RCC 7860 (cell line): Measurements from ENCODE around the gene ACOX1.

ENCODE experiments used
- DNase-seq: peaks from one replicate; pipeline ENCODE4 v3.0.0-alpha.2; 2015; ENCODE audit warnings: low spot score
- FAIRE-seq: peaks from 2 replicates; lab custom pipeline; 2012; peaks lifted over from hg19 to GRCh38; lab: Jason Lieb, UNC

ACOX1 gene

DNA sequence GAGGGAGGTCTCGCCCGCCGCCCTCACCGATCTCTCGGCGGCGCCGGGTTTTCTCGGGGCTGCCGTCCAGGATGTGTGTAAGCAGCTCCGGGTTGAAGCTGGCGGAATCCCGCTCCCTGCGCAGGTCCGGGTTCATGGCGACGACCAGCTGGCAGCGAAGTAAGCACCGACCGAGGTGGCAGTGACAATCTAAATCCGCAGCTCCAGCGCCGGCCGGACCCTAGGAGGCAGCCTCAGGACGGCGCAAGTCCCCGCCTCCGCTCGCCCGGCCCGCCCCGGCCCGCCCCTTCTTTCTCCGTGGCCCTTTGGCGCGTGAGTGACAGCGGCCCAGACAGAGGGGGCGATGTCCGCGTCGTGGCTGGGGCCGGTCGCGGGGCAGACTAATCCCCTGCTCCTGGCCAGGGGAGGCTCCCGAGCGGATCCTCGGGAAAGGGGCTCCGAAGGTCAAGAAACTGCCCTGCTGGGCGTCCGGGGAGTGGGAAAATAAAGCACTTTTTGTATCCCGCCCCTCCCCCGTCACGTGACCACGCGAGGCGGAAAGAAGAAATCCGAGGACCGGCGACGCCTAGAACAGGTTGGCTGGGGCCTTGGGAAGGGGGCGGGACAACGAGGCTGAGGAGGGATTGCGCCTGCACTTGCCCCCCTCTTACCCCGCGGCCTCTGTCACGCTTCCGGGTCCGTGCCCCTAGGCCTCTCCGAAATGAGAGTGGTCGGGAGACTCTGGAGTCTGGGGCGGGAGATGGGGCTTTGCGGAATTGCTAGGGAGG is at the start of gene ACOX1, which contains the start of gene TEN1:
Gene ACOX1 (minus strand): TSS at position 229 of the 767 bp plus-strand sequence. CDS start 93 bp downstream, at position 136.
Gene TEN1 (plus strand): TSS at position 303 of the 767 bp plus-strand sequence. CDS start 6,953 bp downstream, outside the sequence.
- FAIRE-seq: peak; percentile 79

DNA sequence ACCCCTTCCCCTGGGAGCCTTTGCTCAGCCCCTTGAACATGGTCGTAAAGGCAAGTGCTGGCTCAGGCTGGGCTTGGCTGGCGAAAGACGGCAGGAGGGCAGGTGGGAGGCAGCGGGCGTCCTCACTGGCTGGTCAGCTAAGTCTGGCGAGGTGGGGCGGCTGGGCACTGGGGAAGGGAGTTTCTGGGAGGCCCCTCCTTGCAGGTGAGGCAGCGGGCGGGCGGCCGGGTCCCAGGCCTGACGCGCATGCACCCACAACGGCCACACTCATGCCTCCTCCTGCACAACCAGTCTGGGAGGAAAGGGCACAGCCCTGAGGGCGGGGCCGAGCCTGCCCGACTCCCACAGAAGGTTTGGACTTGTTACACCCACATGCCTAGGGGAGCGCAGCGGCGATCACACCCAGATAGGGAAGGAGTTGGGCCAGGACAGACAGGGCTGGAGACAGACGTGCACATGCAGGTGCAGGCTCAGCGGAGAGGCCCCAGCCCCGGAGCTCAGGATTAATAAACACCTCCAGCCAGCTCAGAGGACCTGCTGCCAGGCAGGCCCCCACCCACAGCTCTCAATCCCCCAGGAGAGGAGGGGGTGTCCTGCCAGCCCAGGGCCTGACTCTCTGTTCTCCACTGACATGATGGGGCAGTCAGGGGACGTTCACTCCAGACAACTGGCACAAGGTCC is 48.3 kb upstream of the ACOX1 start, which contains the start of gene EVPL:
Gene EVPL (minus strand): TSS at position 148 of the 681 bp plus-strand sequence. CDS start 108 bp downstream, at position 40.
- FAIRE-seq: peak; percentile 12
- peak; percentile 63 for DNase-seq

More for the DNA sequence above, at the start of gene ACOX1, which contains the start of gene TEN1:
- peak; percentile 92 for DNase-seq

DNA sequence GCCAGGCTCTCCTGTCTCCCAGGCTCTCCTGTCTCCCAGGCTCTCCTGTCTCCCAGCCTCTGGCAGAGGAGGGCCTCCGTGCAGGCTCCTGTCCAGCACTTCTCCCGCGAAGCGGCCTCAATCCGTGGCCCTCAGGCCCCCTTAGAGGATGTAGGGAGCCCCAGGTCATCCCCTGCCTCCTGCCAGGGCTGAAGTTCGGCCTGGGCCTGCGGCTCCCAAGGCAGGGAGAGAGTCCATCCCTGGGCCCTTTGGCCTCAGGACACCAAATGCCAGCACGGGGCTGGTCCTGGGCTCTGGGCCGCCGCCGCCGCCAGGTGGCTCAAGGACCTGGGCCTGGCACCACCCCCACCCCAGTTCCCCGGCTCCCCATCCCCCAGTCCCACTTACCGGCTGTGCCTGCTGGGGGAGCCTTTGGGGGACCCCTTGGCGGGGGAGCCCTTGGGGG is 47.8 kb upstream of the ACOX1 start:
- no peak for FAIRE-seq
- no peak for DNase-seq

DNA sequence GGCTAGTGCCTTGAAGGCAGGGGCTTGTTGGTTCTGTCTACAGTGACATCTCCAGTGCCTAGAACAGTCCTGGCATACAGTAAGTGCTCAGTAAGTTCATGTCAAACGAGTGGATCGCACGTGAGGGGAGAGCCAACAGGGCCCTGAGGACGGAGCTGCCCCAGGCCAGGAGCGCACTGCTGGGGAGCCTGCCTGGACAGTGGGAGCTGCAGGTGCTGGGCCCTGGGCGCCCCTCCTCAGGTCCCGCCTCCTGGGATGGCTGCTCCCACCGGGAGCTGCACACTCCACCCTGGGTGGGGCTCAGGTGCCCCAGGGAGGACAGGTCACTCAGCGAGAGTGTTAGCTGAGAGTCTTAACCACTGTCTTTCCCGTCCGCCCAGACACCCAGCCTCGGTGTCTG is 46.3 kb upstream of the ACOX1 start:
- FAIRE-seq: no peak
- no peak for DNase-seq

DNA sequence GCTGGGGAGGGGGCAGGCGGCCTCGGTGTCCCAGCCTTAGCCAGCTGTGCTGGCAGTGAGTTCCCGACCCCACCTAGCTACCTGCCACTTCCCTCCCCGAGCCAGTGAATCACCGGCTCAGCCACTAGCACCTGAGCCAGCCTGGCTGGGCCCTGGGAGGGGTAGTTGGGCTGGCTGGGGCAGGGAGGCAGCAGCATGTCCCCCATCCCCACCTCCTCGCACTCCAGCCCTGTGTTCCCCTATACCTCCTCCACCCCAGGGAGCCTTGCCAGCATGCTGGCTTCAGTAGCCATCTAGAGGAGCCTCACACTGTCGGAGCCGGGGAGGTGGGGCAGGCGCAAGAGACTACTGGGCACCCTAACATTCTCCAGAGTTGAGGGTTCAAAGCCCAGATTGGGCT is 45.4 kb upstream of the ACOX1 start:
- no peak for FAIRE-seq

DNA sequence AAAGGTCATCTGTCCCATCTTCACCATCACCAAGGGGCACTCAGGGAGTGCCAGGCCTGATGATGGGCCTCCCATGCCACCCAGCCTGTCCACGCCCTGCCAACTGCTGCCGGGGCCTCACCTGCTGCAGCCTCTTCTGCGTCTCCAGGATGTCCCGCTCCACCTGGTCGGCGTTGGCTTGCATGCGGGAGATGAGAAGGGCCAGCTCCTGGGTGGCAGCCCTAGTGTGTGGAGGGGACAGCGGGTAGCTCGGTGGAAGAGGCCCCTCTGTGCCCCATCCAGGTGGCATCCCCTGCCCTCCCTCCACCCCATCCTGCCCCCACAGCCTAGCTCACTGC is 44.9 kb upstream of the ACOX1 start:
- no peak for DNase-seq
- no peak for FAIRE-seq

More for the DNA sequence above, 45.4 kb upstream of the ACOX1 start:
- DNase-seq: no peak

DNA sequence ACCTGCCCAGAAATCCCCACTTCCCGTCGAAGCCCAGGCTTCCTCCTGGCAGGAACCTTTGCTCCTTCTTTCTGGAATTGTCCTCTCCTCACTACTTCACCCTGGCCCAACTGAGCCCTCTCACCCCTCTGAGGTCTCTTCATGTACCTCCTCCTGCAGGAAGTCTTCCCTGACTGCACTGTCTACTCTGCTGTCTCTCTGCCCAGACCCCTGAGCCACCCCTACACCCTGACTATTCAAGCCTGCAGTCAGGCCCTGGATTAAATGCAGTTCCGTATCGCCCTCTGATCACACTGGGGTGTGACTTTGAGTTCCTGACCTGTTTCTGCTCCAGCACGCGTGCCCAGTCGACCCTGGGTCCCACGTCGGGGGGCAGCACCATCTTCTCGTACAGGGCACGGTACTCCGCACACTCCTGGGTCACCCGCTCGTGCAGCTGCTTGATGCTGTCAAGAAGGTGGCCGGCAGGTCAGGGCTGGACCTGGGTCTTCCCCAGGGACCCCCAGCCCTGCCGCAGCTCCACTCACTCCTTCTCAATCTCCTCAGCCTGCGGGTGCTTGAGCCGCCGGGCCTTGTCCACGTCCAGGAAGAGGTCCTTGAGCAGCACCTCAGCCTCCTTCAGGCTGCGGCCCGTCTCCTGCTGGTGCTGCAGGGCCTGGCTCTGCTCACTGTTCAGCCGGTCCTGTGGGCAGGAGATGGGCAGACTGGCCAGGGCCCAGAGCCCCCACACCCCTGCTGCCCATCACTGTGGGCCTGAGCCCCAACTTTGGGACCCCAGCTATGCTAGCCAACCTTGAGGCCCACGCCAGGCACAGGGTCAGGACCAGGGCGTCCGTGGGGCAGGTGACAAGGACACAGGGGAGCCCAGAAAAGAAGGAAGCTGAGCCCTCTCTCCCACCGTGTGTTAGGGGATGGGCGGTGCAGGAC is 44.3 kb upstream of the ACOX1 start:
- DNase-seq: no peak
- no peak for FAIRE-seq

DNA sequence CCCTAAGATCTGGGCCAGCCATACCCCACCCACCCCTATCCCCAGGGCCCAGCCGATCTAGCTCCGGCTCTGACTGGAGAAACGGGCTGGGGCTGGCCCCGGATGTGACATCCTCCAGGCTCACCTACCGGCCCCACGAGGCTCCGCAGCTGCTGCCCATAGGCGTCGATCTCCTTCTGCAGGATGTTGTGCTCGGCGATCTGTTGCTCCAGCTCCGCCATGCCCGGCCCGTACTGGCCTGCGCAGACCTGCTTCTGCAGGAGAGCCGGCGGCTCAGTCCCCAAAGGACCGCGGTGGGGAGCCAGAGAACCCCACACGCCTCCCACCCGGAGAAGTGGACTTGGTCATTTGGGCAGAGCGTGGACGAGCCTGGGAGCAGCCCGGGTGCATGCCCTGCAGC is 43.3 kb upstream of the ACOX1 start:
- DNase-seq: no peak
- FAIRE-seq: no peak

DNA sequence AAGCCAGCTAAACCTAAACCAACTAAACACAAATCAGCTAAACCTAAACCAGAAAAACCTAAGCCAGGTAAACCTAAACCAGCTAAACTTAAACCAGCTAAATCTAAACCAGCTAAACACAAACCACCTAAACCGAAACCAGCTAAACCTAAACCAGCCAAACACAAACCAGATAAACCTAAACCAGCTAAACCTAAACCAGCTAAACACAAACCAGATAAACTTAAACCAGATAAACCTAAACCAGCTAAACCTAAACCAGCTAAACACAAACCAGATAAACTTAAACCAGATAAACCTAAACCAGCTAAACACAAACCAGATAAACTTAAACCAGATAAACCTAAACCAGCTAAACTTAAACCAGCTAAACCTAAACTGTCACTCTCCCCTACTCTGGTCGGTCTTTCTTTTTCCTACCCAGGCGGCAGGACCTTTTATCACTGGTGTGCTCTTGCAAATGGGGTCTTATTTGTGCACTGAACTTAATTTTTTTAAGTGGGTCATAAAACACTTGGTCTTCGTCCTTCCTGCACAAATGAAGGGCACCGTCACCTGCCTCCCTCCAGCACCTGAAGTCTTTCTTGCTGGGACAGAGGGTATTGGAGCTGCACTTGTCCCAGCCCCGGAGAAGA is 41.0 kb upstream of the ACOX1 start:
- no peak for DNase-seq
- FAIRE-seq: no peak

DNA sequence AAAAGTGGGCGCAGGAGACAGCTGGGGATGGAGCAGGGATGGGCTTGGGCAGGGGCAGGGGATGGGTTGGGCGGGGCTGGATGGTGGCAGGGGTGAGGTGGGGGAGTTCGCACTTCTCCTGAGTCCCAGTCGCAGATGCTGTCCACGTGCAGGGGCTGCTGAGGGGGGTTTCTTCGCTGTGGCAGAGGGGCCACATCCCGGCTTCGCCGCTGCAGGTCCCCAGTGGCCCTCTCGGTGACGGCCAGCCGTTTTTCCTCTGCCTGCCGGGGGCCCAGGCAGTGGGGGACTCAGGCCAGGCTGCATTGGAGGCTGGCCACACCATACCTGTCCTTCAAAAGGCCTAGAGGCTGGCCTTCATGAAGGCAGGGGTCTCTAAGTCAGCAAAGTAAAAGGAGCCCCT is 39.8 kb upstream of the ACOX1 start:
- DNase-seq (no peak), FAIRE-seq (no peak)

DNA sequence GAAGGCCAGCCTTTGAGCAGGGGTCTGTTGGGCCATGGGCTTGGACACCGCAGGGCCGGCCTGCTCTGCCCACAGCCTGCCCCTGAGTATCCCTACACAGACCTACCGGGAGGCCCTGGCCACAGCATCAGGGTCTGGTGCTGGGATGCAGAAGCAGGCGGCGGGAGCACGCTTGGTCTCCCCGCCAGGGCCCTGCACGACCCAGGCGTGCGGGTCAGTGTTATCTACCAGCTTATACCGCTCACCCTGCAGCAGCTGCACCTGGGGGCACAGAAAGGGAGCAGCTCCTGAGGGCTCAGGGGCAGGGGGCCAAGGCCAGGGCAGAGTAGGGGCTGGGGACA is 39.3 kb upstream of the ACOX1 start:
- DNase-seq: no peak
- FAIRE-seq: no peak

DNA sequence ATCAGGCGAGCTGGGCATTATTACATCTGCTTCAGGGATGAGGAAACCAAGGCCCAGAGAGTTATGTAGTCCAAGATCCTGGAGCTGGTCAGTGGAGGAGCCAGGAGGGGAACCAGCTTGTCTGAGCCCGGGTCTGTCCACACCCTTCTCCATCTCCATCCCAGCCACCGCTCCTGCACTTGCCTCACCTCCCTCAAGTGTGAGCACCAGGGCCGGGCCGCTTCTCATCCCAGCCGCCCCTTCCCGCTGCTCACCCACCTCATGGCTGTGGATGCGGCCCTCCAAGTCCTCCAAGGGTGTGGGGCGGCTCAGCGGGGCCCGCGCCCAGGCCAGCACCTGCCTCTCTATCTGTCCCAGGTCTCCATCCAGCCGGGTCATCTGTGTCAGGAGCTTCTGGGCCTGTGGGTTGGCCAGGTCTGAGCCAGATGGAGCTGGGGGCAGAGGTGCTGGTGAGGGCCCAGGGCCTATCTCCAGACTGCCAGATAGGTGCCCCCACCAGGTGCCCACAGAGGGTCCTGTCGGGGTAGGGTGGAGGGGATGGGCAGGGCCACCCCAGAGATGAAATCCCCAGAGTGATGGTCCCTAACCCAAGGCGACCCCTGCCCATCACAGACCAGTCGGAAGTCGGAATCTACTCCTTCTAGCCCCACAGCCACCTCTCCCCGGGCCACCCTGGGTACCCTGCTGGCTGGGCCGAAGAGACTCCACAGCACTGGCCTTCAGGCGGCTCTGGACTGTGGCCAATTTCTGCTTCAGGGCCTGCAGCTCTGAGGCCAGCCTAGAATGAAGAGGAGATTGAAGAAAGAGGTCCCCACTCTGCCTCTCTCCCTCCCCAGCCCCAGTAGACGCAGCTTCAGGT is 38.7 kb upstream of the ACOX1 start:
- no peak for DNase-seq
- no peak for FAIRE-seq

DNA sequence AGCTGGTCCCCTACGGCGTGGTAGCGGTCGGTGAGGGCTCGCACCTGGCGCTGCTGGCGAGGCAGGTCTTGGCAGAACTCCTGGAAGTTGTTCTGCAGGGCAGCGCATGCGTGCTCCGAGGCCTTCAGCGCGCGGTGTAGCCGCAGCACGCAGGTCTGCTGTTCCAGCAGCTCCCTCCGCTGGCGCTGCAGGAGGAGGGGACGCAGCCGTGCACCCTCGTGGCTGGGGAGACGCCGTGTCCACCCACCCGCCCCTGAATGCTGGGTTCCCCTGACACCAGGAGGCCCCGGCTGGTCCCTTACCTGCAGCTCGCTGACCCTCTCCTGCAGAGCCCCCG is 35.9 kb upstream of the ACOX1 start:
- DNase-seq: no peak
- FAIRE-seq: no peak

DNA sequence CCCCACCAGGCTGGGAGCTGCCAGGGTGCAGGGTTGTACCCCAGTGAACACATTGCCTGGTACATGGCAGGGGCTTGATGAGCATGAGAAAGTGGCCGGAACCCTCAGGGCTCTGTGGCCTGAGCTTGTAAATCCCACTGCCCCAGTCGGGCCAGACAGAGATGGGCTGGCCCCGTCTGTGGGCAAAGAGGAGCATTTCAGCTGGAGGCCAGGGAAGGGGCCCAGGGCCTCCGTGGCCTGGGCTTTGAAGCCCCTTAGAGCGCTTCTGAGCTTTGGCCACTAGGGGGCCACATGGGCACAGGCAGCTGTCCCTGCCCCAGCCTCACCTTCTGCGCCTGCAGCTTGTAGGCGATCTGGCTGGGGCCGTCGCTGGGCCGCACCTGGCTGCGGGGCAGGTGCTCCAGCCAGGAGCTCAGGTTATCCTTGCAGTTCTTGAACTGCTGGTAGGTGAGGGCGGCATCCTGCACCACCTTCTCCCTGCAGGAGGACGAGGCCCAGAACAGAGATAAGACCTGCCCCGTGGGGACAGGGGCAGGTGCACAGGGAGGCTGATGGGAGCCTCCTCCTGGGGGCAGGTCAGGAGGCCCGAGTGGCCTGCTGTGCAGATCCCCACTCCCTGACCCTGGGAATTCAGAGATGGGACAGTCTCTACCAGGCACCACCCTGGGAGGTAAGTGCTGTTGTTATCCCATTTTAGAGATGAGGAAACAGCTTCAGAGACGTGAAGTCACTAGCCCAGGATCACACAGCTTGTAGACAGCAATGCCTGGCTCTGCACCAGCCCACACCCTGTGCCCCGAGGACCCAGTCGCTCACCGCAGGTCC is 35.3 kb upstream of the ACOX1 start:
- no peak for FAIRE-seq
- peak; percentile 23 for DNase-seq

DNA sequence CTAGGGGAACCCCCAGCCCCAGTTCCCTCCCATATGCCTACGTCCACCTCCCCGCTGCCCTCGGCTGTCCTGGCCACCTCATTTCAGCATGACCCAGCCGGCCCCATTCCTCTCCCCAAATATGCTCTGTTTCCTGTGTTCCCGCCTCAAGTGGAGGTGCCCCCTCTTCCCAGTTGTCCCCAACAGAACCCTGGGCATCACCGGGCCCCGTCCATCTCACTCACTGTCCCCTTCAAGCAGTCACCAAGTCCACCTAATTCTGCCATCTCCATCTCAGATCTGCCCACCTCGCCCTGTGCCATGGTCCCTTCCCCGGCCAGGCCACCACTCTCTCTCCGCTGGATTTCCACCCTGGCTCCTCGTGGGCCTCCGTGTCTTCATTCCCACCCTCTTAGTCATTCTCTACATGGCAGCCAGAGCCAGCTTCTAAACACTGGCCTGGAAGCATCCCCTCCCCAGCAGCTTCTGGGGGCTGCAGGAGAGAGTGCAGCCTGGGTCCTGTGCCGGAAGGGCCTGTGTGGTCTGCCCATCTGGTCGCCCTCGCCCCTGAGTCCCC is 34.5 kb upstream of the ACOX1 start:
- DNase-seq (no peak), FAIRE-seq (no peak)

DNA sequence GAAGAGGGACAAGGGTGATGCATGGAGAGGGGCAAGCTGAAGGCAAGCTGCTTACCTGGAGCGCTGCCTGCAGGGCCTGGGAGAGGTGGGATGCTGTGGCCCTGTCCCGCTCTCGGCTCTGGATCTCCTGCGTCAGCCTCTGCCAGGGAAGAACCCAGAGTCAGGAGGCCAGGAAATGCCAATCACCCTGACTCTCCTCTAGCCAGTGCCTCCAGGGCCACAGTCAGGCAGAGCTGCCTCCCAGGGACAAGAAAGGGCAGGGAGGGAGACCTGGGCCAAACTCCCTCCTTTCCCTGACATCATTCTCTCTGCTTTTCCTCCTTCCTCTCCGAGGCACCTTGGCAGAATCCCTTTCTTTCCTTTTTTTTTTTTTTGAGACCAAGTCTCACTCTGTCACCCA is 33.0 kb upstream of the ACOX1 start:
- no peak for DNase-seq
- no peak for FAIRE-seq

DNA sequence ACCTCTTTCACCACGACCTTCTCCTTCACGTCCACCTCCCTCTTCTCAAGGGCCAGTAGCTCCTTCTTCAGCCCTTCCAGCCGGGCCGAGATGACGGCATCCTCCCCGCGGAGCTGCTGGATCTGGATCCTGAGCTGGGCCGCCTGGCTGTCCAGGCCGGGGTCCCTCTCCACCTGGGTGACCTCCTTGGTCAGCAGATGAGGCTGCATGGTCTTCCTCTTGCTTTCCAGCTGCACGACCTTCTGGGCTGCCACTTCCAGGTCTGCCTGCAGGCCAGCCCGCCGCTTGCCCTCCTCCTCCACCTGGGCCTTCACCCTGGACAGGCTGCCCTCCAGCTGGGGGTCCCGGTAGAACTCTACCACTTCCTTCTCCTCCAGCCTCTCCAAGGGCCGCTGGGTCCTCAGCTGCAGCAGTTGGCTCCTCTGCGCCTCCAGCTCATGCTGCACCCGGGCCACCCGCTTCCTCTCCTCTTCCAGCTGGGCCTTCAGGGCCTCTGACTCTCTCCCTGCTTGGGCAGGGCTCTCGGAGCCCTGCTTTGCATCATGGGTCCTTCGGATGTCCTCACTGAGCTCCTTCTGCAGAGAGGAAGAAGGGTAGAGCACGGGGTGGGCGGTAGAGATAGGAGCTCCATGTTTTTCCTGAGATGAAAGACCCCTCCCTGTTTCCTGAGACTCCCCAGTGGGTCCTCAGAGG is 31.1 kb upstream of the ACOX1 start:
- FAIRE-seq: no peak

DNA sequence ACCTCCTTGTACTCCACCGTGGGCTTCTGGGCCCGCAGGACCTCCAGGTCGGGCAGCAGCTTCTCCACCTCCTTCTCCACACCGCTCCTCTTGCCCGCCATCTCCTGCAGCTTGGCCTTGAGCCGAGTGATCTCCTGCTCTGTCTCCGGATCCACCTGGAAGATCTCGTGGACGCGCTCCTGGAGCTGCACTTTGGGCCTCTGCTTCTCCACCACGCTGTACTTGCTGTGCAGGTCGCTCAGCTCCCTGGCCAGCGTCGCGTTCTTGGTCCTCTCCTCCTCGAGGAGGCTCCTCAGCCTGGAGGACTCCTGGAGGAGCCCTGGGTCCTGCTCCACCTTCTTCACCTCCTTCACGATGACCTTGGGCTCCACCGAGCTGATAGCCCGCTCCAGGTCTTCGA is 30.5 kb upstream of the ACOX1 start:
- FAIRE-seq (no peak), DNase-seq (no peak)

More for the DNA sequence above, 31.1 kb upstream of the ACOX1 start:
- DNase-seq: no peak
